Nephron (organoid): ENCODE data around the gene ATP2A1.

Experiments used
- H3K27ac Mint-ChIP-seq, 3 experiments: 2 replicates each; pipeline ENCODE4 v1.8.0; 2020; ENCODE audit warnings: mixed read lengths in 3 of 3, mild to moderate bottlenecking in 2 of 3, moderate library complexity in 1 of 3
- H3K27me3 Mint-ChIP-seq: 2 replicates; pipeline ENCODE4 v1.8.0; 2021; ENCODE audit warnings: low read depth, mild to moderate bottlenecking, moderate library complexity, mixed read lengths
- H3K36me3 Mint-ChIP-seq: 2 replicates; pipeline ENCODE4 v1.8.0; 2020; ENCODE audit warnings: low read depth, mixed read lengths
- H3K4me1 Mint-ChIP-seq: 2 replicates; pipeline ENCODE4 v1.8.0; 2020; ENCODE audit warnings: mixed read lengths
- H3K4me3 Mint-ChIP-seq, 3 experiments: 2 replicates each; pipeline ENCODE4 v1.8.0; 2020; ENCODE audit warnings: mild to moderate bottlenecking in 3 of 3, mixed read lengths in 3 of 3, moderate library complexity in 2 of 3
- H3K9me3 Mint-ChIP-seq: 2 replicates; pipeline ENCODE4 v1.8.0; 2020; ENCODE audit warnings: mixed read lengths
- CTCF ChIP-seq, 3 experiments: fragments of 200-600 bp; sonication (generic); IDR thresholded peaks; one replicate each; pipeline ENCODE4 v1.5.0; 2021; ENCODE audit warnings: antibody characterized with exemption in 3 of 3; ENCODE audit not compliant: unreplicated experiment in 3 of 3

Gene ATP2A1

GRCh38 chr16:28898942-28899341, 20.7 kb downstream of the ATP2A1 start:
- Mint-ChIP-seq H3K36me3 (peaks cover 3% of the 10 kb centered on the region), H3K4me1 (no peaks in the 10 kb centered on the region), H3K27me3 (no peaks in the 10 kb centered on the region), H3K9me3 (no peaks in the 10 kb centered on the region), H3K27ac (no peak overlapping the region), H3K4me3 (no peak overlapping the region)
- TF ChIP-seq CTCF (IDR thresholded peaks at IDR 0.05; ENCODE audit: unreplicated experiment in 3 of 3), result no peak

DNA sequence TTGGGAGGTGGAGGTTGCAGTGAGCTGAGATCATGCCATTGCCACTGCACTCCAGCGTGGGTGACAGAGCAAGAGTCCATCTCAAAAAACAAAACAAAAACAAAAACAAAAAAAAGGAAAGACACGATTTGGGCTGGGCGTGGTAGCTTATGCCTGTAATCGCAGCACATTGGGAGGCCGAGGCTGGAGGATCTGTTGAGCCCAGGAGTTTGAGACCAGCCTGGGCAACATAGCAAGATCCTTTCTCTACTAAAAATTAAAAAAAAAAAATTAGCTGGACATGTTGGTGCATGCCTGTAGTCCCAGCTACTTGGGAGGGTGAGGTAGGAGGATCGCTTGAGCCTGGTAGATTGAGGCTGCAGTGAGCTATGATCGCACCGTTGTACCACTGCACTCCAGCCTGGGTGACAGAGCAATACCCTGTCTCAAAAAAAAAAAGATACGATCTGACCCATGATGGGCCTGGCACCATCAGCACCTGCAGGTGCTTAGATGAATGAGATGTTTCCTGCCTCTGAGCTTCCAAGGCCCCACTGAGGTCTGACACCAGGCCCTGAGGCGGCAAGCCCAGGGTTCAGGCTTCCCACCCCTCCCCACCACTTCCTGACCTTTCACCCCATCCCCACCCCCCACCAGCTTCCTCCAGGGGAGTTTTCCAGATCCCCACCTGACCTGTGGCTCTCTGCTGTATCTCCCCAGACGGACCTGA, 21.7 kb downstream of the ATP2A1 start:
- TF ChIP-seq CTCF (IDR thresholded peaks at IDR 0.05; ENCODE audit: unreplicated experiment in 3 of 3), result no peak
- Mint-ChIP-seq H3K9me3 (no peaks in the 10 kb centered on the region), H3K4me3 (no peak overlapping the region), H3K4me1 (no peaks in the 10 kb centered on the region), H3K27ac (no peak overlapping the region), H3K36me3 (peaks cover 3% of the 10 kb centered on the region), H3K27me3 (no peaks in the 10 kb centered on the region)

DNA sequence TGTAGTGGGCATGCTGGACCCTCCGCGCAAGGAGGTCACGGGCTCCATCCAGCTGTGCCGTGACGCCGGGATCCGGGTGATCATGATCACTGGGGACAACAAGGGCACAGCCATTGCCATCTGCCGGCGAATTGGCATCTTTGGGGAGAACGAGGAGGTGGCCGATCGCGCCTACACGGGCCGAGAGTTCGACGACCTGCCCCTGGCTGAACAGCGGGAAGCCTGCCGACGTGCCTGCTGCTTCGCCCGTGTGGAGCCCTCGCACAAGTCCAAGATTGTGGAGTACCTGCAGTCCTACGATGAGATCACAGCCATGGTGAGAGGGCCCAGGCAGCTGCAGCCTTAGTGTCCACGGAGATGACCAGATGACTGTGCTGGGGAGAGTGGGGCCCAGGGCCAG, 22.3 kb downstream of the ATP2A1 start:
- no peak overlapping the region for H3K27ac Mint-ChIP-seq
- H3K4me1 Mint-ChIP-seq, result no peaks in the 10 kb centered on the region
- TF ChIP-seq CTCF (IDR thresholded peaks at IDR 0.05; ENCODE audit: unreplicated experiment in 3 of 3), result no peak
- H3K27me3 Mint-ChIP-seq, result no peaks in the 10 kb centered on the region
- peaks cover 3% of the 10 kb centered on the region for H3K36me3 Mint-ChIP-seq
- no peak overlapping the region for H3K4me3 Mint-ChIP-seq
- no peaks in the 10 kb centered on the region for H3K9me3 Mint-ChIP-seq

DNA sequence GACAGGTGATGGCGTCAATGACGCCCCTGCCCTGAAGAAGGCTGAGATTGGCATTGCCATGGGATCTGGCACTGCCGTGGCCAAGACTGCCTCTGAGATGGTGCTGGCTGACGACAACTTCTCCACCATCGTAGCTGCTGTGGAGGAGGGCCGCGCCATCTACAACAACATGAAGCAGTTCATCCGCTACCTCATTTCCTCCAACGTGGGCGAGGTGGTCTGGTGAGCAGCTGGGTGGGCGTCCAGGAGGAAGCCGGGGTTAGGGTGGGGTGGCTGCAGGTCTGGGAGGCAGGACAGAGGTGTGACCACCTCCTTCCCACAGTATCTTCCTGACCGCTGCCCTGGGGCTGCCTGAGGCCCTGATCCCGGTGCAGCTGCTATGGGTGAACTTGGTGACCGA, 23.6 kb downstream of the ATP2A1 start:
- TF ChIP-seq CTCF (IDR thresholded peaks at IDR 0.05; ENCODE audit: unreplicated experiment in 3 of 3), result no peak

GRCh38 chr16:28902909-28903308, 24.6 kb downstream of the ATP2A1 start:
- peaks cover 3% of the 10 kb centered on the region for H3K36me3 Mint-ChIP-seq
- H3K4me3 Mint-ChIP-seq, result no peak overlapping the region
- H3K9me3 Mint-ChIP-seq, result no peaks in the 10 kb centered on the region
- no peak overlapping the region for H3K27ac Mint-ChIP-seq
- H3K27me3 Mint-ChIP-seq, result no peaks in the 10 kb centered on the region
- TF ChIP-seq CTCF (IDR thresholded peaks at IDR 0.05; ENCODE audit: unreplicated experiment in 3 of 3), result no peak
- no peaks in the 10 kb centered on the region for H3K4me1 Mint-ChIP-seq

More for the DNA sequence above, 23.6 kb downstream of the ATP2A1 start:
- H3K9me3 Mint-ChIP-seq, result no peaks in the 10 kb centered on the region
- H3K27ac Mint-ChIP-seq, result no peak overlapping the region
- no peaks in the 10 kb centered on the region for H3K27me3 Mint-ChIP-seq
- no peak overlapping the region for H3K4me3 Mint-ChIP-seq
- H3K36me3 Mint-ChIP-seq, result peaks cover 3% of the 10 kb centered on the region
- no peaks in the 10 kb centered on the region for H3K4me1 Mint-ChIP-seq

- no peak for TF ChIP-seq CTCF (IDR thresholded peaks at IDR 0.05; ENCODE audit: unreplicated experiment in 3 of 3)
- H3K36me3 Mint-ChIP-seq, result peaks cover 3% of the 10 kb centered on the region
- H3K4me1 Mint-ChIP-seq, result no peaks in the 10 kb centered on the region
- H3K27ac Mint-ChIP-seq, result no peak overlapping the region
- H3K4me3 Mint-ChIP-seq, result no peak overlapping the region
- H3K27me3 Mint-ChIP-seq, result no peaks in the 10 kb centered on the region
- H3K9me3 Mint-ChIP-seq, result no peaks in the 10 kb centered on the region
Observed at GRCh38 chr16:28903344-28904042, 25.2 kb downstream of the ATP2A1 start.
